Osteoblast (primary cell): Measurements from ENCODE around the gene PALM3. TPM values are rescaled to one million over a fixed set of nuclear protein-coding genes. Genes with fewer than 3 reads are reported as not detected.
"Not testable (repeated sequence)": the region's sequence is repeated elsewhere in the genome, so short reads cannot be mapped to it uniquely, and the experiment has no call there.

Experiments used
- DNase-seq: peaks from one replicate; pipeline ENCODE4 v3.0.0; 2011; ENCODE audit warnings: low spot score, mixed read lengths; ENCODE audit not compliant: insufficient read length; ENCODE audit errors: missing footprints
- H2AFZ ChIP-seq: 2 replicates; pipeline ENCODE4 v1.6.0; 2011; ENCODE audit warnings: mild to moderate bottlenecking, low read length
- H3K27ac ChIP-seq: 2 replicates; pipeline ENCODE4 v1.5.1; 2011; ENCODE audit warnings: mild to moderate bottlenecking, low read depth, low read length, moderate library complexity
- H3K27me3 ChIP-seq: 2 replicates; pipeline ENCODE4 v1.6.0; 2012; ENCODE audit warnings: mild to moderate bottlenecking, control low read depth, inconsistent platforms, low read length, moderate library complexity; ENCODE audit not compliant: insufficient read depth
- H3K36me3 ChIP-seq: 2 replicates; pipeline ENCODE4 v1.5.1; 2011; ENCODE audit warnings: mild to moderate bottlenecking, low read length, control low read depth, moderate library complexity; ENCODE audit not compliant: insufficient read depth
- H3K4me1 ChIP-seq: 2 replicates; pipeline ENCODE4 v1.5.1; 2011; ENCODE audit warnings: mild to moderate bottlenecking, low read length, control low read depth, moderate library complexity; ENCODE audit not compliant: insufficient read depth
- H3K4me2 ChIP-seq: 2 replicates; pipeline ENCODE4 v1.6.0; 2011; ENCODE audit warnings: mild to moderate bottlenecking, low read length; ENCODE audit not compliant: insufficient read depth
- H3K4me3 ChIP-seq: fragments of 200-600 bp; sonication (generic); 3 replicates; pipeline ENCODE4 v1.5.1; 2012; ENCODE audit warnings: mild to moderate bottlenecking, low read length, inconsistent platforms; ENCODE audit not compliant: insufficient read depth
- H3K79me2 ChIP-seq: 2 replicates; pipeline ENCODE4 v1.6.0; 2012; ENCODE audit warnings: mild to moderate bottlenecking, low read length, control low read depth, inconsistent platforms; ENCODE audit not compliant: insufficient read depth
- H3K9me3 ChIP-seq: 2 replicates; pipeline ENCODE4 v1.5.1; 2011; ENCODE audit warnings: low read depth, low read length, control low read depth
- H4K20me1 ChIP-seq: 2 replicates; pipeline ENCODE4 v1.6.0; 2012; ENCODE audit warnings: mild to moderate bottlenecking, low read length, control low read depth; ENCODE audit not compliant: insufficient read depth
- CTCF ChIP-seq: IDR thresholded peaks from 2 replicates; pipeline ENCODE4 v1.5.1; 2011; ENCODE audit warnings: mild to moderate bottlenecking, low read depth, low read length, moderate library complexity; ENCODE audit errors: extremely low read depth
- total RNA-seq: library from RNA; depleted of rRNA; stranded (reverse); fragments of >200 nt; gene quantifications from 2 replicates; pipeline ENCODE4 v1.2.3, GENCODE V29; 2012

PALM3 gene
- total RNA-seq, 1 donor, result not detected

GRCh38 chr19:14051980-14052379, 9.9 kb downstream of the PALM3 start:
- DNase-seq, result no peak

GRCh38 chr19:14050961-14051360, 10.9 kb downstream of the PALM3 start:
- H3K4me1 ChIP-seq, DNase-seq, H3K27me3 ChIP-seq, H3K4me3 ChIP-seq, H3K79me2 ChIP-seq, H4K20me1 ChIP-seq, H3K27ac ChIP-seq, H3K9me3 ChIP-seq, H3K4me2 ChIP-seq, H2AFZ ChIP-seq, H3K36me3 ChIP-seq: not testable (repeated sequence)

More at GRCh38 chr19:14051980-14052379, 9.9 kb downstream of the PALM3 start:
- no peak overlapping the region for H3K4me3 ChIP-seq
- no peaks in the 10 kb centered on the region for H4K20me1 ChIP-seq
- H2AFZ ChIP-seq, result no peak overlapping the region
- no peak for TF ChIP-seq CTCF
- H3K27ac ChIP-seq, result no peak overlapping the region
- no peaks in the 10 kb centered on the region for H3K79me2 ChIP-seq
- no peaks in the 10 kb centered on the region for H3K9me3 ChIP-seq
- H3K36me3 ChIP-seq, result no peaks in the 10 kb centered on the region
- H3K4me2 ChIP-seq, result no peak overlapping the region
- no peaks in the 10 kb centered on the region for H3K27me3 ChIP-seq
- H3K4me1 ChIP-seq, result no peaks in the 10 kb centered on the region

GRCh38 chr19:14050512-14050911, 11.4 kb downstream of the PALM3 start:
- Histone ChIP-seq H3K9me3 (no peaks in the 10 kb centered on the region), H3K27ac (no peak overlapping the region), H3K4me1 (no peaks in the 10 kb centered on the region), H4K20me1 (no peaks in the 10 kb centered on the region), H3K4me2 (no peak overlapping the region), H3K36me3 (no peaks in the 10 kb centered on the region), H2AFZ (no peak overlapping the region), H3K79me2 (no peaks in the 10 kb centered on the region), H3K4me3 (no peak overlapping the region), H3K27me3 (no peaks in the 10 kb centered on the region)
- TF ChIP-seq CTCF, result no peak
- no peak for DNase-seq

GRCh38 chr19:14048443-14049153, 13.3 kb downstream of the PALM3 start:
- H2AFZ ChIP-seq, result no peak overlapping the region
- H3K4me1 ChIP-seq, result no peaks in the 10 kb centered on the region
- peak; percentile 93 for DNase-seq
- H3K36me3 ChIP-seq, result no peaks in the 10 kb centered on the region
- no peaks in the 10 kb centered on the region for H3K79me2 ChIP-seq
- H4K20me1 ChIP-seq, result no peaks in the 10 kb centered on the region
- H3K4me2 ChIP-seq, result no peak overlapping the region
- no peaks in the 10 kb centered on the region for H3K9me3 ChIP-seq
- no peak overlapping the region for H3K4me3 ChIP-seq
- peak; percentile 93 for TF ChIP-seq CTCF
- H3K27ac ChIP-seq, result no peak overlapping the region
- H3K27me3 ChIP-seq, result no peaks in the 10 kb centered on the region

GRCh38 chr19:14047866-14048265, 14.0 kb downstream of the PALM3 start:
- not testable (repeated sequence) for H3K27ac ChIP-seq, H4K20me1 ChIP-seq, H3K4me1 ChIP-seq, H3K4me2 ChIP-seq, H3K36me3 ChIP-seq, H3K27me3 ChIP-seq, H3K9me3 ChIP-seq, H3K79me2 ChIP-seq, DNase-seq, H2AFZ ChIP-seq, H3K4me3 ChIP-seq
